NCI-H460 (cell line): ENCODE results near the gene RER1. TPM values are rescaled to one million over a fixed set of nuclear protein-coding genes. Genes with fewer than 3 reads are reported as not detected.

ENCODE experiments used
- DNase-seq: peaks from one replicate; pipeline ENCODE4 v3.0.0-alpha.2; 2016; ENCODE audit warnings: low read depth; ENCODE audit errors: extremely low read depth
- total RNA-seq: library from RNA; depleted of rRNA; stranded (reverse); fragments of >200 nt; shearing (Covaris generic); gene quantifications from 2 replicates; pipeline ENCODE4 v1.2.3, GENCODE V29; 2014

Gene RER1
- total RNA-seq, 1 experiment from 2014 or later, result 80.9 TPM

DNA sequence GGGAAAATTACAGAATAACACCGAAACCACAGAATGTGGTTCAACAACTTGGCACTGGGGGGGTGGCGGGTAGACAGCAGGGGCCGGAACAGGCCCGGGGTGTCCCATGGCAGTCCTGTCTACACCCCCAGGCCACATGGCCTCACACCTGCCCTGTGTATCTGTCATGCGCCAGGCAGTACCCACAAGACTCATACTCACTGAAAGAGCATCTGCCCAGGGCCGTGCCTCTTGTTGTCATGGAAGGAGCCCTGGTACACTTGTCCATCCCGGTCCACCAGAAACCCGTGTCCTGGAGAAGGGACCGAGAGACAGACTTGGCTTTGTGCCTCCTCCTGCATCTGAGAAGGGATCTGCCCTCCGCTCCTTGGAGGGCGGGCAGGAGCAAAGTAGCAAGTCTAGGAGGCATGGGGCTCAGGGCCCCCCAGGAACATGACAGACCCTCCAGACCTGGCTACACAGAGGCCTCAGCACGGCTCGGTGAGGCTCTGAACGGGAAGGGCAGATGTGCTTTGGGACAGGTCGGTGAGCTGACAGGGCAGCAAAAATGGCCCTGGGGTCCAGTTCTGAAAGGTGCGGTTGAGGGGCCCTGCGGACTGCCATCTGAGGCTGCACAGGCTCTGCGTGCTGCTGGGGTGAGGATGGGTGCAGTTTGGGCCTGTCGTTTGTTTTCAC lies 5.9 kb upstream of the RER1 start:
- no peak for DNase-seq

DNA sequence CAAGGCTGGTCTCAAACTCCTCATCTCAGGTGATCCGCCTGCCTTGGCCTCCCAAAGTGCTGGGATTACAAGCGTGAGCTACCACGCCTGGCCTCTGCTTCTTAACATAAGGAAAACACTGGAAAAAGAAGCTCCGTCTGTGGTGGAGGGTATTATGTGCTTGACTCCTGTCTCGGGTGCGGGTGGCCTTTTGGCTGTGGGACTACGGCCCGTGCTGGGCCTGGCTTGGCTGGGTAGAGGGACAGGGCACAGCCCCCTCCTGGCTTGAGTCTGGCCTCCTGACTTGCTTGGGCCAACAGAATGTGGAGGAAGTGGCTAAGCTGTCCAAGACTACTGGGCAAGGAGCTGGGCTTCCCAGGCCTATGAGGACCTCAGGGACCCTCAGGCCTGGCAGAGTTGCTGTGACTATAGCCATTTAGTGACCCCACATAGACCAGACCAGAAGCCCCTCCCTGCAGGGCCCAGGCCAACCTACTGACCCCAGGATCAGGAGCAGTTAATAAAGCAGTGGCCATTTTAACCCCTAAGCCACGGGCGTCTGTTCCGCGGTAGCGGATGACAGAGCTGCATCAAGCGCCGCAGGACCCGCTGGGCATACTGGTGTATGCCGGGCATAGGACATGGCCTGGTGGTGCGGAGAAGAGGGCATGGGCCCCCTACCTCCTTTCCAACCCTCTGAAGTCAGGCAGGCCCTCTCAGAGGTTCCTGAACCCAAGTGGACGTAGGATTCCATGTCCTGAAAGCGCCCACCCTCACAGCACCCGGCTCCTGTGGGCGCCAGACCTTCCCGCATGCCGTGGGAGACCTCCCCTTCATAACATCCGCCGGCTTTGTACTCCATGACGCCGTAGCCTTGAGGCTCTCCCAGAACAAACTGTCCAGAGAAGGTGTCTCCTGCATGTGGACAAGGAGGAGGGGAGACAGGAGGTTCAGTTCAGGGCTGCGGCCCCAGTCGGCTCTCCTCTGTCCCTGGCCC lies 4.7 kb upstream of the RER1 start:
- DNase-seq, result no peak

DNA sequence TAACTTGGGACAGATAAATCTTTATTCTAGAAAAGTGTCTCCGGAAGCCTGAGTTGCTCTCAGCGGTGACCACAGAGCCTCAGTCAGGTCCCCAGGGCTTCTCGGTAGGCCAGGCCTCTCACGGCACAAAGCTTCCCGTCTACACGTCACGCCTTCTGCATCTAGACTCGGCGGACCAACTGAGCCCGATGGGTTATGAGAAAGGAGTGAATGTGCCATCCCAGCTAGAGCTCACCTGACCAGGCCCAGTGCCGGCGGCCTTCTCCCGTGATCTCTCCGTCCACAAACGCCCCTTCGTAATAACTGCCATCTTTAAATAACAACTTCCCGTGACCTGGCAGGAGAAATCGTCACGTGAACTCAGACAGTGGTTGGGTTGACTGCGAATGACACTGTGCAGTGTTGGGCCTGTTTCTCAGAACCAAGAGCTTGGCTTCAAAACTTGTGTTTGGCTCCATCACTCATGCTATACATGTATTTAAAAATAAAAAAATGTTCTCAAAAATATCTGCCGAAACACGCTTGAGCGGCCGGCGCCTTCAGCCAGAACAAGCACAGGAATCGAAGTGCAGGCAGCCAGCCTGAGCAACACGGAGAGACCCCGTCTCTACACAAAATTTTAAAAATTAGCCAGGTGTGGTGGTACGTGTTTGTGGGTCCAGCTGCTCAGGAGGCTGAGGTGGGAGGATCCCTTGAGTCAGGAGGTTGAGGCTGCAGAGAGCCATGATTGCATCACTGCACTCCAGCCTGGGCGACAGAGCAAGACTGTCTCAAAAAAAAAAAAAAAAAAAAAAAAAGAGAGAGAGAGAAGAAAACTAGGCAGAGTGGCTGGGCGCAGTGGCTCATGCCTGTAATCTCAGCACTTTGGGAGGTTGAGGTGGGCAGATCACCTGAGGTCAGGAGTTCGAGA lies 3.4 kb upstream of the RER1 start:
- DNase-seq, result no peak

DNA sequence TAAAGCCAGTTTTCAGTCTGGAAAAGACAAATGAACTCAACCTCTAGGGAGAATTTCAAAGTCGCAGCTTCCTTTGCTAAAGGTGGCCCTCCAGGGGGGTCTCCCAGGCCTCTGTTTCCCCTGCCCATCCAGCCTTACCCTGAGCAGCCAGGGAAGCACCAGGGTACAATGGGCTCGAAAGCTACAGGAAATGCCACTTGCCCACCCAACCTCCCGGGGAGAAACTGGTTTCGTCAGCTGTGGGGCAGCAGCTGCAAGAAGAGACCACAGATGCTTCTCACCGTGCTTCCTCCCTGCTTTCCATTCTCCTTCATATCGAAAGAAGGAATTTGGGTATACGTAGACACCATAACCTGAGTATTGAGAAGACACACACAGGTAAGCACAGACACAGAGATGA lies 2.0 kb upstream of the RER1 start:
- no peak for DNase-seq

DNA sequence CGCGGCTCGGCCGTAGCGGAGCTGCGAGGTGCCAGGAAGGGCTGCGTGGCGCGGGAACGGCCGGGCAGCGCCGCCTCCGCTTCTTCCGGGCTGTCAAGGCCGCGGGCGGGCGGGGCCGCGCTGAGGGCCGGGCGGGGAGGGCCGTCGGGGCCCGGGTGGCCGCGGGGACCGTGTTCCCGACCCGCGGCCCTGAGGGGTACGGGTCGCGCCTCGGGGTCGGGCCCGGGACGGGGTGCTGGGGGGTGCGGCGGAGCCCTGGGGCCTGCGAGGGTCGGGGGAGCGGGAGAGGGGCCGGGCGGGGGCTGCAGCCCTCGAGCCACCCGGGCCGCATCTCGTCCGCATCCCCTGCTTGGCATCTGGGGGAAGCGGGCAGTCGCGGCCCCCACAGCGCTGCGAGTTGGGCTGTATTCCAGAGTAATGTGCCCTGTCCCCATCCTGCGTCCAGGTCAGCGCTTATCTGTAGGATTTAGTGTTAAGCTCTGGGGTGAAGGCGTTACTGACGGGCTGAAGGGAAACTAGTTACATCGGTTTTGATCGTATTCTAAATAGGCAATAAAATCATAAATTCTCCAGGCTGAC lies 379 bp downstream of the RER1 start:
- no peak for DNase-seq

DNA sequence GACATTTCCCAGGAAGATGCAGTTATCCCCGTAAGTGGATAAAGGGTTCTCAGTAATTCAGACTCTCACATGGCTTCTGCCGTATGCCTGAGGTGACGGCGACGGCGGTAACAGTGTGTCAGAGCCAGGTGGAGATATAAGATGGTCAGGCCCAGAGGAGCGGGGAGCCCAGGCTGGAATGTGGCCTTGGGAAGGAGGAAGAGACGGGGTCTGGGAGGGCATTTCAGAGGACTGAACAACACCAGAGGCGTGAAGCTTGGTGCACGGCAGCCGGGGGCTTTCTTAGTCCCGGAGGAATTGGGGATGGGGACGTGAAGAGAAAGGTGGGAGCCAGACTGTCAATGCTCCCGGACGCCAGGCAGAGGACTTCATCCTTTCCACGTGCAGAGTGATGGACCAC lies 1.0 kb downstream of the RER1 start:
- DNase-seq, result no peak

DNA sequence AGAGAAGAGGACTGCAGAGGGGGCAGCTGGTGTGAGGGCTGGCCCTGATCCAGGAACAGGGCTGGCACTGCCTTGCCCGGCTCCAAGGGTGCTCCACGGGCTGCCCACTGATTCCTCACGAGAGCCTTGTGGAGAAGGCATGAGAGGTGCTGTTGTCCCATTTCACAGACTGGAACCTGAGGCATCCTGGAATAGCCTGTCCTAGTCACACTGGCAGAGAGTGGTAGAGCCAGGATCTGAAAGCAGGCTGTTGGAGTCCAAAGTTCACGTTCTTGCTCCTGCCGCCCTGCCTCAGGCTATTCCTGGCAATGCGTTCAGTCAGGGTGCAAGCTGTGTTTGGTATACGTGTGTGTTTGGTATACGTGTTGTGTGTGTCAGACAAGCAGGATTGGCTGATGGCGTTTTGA lies 1.8 kb downstream of the RER1 start:
- DNase-seq, result no peak

DNA sequence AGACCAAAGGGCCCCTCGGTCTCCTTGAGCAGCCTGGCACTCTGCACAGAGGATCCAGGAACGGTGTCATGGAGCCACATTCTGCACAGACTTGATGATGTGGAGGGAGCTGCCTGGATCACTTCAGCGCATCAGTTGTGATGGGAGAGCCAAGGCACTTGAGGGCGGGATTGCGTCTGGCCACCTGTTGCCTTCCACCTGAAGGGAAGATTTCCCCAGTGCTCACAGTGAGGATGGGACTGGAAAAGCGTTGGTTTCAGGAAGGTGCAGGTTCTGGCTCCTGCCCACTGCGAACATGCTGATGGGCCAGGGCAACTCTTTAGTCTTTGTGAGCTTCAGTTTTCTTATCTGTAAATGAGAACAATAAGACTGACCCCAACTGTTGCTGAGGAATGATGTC lies 2.6 kb downstream of the RER1 start:
- no peak for DNase-seq

DNA sequence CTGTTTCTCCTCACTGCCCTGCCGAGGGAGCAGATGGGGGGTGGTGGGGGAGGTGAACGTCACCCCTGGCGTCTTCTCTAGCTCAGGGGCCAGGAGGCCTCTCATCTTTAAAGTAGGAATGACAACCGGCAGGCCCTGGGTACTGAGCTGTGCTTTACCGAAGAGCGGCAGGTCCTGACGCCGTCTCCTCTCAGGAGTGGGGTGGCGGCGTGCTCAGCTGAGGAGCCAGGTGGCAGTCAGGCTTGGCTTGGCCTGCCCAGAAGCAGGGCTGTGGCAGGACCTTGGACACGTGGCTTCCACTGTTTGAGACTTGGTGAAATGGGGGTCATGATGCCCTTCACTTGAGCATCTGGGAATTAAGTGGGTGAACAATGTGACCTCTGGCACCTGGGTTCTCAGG lies 3.1 kb downstream of the RER1 start:
- no peak for DNase-seq

DNA sequence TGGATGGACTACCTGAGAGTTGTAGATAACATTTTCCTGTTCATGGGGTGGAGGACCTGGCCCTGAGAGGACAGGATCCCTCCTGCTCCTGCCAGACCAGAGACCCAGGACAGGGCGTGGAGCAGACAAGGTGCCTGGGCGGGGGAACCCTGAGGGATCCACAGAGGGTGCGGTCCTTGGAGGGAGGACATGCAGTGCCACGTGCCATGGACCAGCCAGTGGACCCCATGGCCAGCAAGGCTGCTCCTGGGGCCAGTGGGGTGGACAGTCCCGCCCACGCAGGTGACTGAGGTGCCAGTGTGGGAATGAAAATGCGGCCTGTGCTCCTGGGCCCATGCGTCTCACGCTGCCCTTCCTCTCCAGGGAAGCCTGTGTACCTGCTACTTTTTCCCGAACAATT lies 3.6 kb downstream of the RER1 start:
- no peak for DNase-seq

DNA sequence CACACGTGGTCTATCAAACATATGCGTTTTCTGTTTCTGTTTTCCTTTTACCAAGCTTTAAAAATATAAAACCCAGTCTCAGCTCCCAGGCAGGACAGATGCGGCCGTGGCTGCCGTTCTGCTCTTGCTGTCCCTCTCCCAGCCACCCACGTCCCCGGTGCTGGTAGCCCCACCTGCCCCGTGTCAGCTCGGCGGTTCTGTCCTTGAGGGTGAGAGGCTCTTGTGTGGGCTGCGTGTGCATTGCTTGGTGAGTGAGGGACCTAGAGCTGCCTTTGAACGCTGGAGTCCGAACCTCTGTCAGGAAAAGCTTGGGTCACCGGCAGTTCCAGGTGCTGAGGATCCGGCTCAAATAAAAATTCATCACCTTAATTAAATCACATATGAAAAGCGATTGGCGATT lies 4.4 kb downstream of the RER1 start:
- no peak for DNase-seq

DNA sequence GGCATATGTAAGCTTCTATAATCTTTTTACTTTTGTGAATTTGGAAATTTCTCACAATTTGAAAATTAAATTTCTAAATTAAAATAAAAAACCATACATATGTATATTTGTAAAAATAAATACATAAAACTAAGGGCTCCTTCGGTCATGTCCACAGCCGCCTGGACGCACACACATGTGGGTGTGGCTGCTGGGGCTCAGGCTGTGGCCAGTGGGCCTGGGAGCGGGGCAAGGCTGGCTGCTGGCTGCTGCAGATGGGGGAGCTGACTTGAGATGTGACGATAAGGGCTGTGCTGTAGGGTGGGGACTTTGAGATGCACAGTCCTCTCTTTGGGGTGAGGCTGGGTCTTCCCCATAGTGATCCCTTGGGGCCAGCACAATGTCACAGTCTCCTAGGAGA lies 4.8 kb downstream of the RER1 start:
- no peak for DNase-seq

DNA sequence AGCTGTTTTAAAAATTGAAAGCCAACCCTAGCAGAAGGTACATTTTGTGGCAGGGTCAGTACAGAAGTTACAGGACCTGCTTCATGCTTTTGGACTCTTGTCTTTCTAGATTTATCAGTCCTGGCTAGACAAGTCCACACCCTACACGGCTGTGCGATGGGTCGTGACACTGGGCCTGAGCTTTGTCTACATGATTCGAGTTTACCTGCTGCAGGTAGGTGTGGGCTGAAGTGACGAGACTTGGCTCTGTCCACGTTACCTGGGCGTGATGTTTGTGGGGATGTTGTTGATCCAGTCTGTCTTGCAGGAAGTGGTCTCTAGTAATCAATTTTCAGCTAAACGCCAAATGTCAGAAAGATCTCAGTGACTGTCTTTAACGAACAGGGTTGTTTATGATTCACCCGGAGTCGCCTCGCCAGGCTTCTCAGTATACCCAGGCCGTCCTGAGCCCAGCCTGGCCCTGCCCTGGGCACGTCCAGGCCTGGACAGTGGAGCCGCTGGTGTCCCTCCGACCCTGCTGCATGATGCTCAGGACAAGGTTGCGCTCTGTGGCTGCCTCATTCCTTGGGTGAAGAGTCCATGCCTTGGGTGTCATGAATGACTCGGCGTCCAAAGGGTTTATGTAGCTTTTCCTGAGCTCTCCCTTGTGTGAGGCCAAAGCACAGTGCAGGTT lies 5.5 kb downstream of the RER1 start:
- no peak for DNase-seq

DNA sequence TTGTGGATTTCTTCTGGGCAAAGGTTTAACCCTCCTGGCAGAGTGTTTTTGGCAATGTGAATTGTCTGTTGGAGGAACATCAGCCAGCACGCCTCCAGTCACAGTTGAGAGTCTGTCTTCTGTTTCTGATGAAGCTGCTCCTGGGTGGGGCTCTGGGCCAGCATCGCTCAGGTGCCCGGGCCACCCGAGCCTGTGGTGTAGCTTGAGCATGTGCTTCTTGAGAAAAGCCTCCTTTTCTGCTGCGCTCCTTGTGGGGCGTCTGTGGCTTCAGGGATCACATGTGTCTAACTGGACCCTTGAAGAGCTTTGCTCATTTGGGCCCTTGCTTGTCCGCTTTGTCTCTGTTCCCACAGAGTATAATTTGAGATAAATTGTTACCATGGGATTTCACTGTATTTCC lies 7.2 kb downstream of the RER1 start:
- no peak for DNase-seq

DNA sequence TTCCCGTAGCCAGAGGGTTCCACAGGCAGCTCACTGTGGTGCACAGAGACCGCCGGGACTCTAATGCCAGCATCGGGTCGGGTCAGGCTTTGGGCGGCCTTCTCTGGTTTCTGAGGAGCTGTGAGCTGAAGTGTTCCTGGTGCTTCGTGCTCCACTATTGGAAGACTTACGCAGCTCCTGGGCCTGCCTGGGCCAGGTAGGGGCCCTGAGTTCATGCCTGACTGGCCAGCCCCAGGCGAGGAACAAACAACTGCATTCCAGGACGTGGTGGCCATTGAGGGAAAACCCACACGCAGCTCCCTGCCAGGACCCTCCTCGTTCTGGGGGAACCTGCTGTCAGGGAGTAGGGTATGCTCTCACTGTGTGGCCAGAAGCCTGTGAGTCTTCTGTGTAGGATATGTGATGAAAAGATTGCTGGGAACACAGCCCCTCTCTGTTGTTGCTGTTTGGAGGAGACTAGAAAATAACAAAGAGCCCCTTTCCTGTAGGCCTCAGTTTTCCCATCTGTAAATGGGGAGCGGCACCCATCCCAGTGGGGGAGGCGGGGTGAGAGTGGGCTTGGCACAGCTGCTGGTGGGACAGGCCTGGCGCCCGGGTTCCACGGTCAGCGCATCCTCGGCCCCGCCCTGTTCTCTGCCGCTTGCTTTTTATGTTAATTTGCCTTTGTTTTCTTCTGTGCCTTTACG lies 8.4 kb downstream of the RER1 start:
- no peak for DNase-seq

DNA sequence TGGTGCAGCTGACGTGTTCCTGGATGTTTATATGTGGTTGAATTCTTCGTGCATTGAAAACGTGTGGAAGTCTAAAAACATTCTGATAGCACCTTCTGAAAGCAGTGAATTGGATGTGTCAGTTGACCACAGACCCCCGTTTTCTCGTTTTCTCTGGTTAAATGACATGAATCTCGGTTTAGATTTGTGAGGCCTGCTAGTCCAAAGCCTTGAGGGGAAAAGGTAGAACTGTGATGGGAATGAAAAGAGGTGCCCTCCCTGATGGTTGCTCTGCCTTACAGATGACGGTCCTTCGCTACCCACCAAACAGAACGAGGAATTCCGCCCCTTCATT lies 8.9 kb downstream of the RER1 start:
- DNase-seq, result no peak

DNA sequence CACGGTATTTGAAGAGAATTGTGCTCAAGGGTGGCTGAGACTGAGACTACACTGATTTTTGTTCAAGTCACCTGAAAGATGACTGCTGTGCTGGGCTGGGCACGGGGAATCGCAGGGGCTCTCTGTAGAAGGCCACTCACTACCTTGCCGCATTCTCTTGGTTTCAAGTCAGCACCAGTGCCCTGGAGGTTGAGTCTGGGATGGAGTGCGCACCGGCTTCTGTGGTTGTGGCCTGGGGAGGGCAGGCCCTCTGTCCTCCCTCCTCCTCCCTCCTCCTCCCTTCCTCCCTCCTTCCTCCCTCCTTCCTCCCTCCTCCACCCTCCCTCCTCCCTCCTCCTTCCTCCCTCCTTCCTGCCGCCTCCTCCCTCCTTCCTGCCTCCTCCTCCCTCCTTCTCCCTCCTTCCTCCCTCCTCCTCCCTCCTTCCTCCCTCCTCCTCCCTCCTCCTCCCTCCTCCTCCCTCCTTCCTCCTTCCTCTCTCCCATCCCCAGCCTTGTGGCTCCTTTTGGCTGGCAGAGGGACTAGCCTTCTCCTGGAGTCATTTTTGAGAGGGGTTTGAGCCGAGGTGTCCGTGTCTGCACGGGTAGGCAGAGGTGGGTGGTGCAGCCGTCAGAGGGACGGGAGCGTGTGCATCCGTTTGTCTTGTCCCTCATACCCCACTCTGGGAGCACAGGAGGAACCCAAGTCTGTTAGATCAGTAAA lies 9.5 kb downstream of the RER1 start:
- DNase-seq, result no peak

DNA sequence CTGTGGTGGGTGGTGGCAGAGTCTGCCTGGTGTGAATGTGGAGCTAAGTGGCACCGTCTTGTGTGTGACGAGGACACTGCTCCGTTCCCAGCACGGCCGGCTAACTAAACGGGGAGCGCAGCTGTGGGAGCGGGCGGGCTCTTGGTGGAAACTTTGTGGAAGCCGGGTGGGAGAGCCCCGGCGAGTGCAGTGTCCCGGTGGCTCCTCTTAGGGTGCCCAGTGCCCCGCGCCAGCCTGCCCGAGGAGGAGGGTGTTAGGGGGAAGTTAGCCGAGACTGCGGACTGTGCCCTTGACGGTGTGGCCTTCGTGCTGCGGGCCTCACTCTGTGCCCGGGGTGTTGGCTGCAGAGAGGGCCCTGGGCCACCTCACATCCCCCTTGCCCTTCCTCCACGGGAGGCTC lies 10.8 kb downstream of the RER1 start:
- no peak for DNase-seq

DNA sequence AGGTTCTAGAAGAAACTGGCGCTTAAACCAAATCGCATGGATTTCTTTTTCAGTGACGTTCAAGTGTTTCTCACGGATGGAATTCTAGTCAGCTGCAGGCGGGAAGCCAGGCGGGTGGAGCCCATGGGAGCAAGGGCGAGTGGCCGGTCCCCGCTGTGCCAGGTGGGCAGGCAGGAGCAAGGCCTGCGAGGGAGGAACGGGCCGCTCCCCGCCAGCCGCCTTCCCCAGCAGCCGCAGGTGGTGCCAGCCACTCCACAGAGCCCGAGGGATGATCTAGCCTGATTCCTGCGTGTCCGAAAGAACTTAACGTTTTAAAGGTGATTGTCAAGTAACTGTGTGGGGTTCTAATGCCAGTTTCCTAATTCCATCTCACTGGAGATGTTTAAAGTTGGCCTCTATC lies 11.6 kb downstream of the RER1 start:
- no peak for DNase-seq
